NT2/D1 (cell line): ENCODE measurements around the gene RUFY4.

Experiments
- YY1 ChIP-seq: IDR thresholded peaks from 2 replicates; pipeline ENCODE4 v1.6.1; 2011; ENCODE audit not compliant: insufficient read length, insufficient read depth
- ZNF274 ChIP-seq: IDR thresholded peaks from 2 replicates; pipeline ENCODE4 v1.6.1; 2011; ENCODE audit warnings: mild to moderate bottlenecking, low read depth, low read length

DNA sequence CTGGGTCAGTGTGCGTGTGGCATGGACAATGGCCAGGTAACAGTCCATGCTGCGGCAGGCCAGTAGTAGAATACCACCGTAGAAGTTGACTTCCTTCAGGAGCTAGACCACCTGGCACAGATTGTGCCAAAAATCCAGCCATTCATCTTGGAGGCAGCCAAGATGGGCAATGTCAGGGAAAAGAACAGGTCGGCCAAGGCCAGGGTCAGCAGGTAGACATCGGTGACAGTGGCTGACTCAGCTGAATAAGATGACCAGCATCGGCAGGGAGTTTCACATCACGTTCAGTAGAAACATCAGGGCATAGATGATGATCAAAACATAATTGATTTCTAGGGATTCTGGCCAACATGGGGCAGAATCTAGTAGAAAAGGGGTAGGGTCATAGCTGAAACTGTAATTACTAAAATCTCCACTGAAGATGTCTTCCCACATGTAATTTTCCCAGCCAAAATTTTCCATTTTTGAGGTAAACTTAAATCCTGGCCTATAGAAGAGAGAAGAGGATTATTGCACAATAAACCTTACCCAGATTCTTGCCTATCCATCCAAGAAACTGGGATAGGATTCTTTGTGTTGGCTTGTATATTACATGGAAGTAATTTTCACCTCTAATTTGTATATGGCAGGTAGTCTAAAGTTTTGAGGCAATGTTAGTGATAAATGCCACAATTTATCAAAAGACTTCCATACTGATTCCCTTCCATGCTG lies 7.9 kb upstream of the RUFY4 start:
- no peak for TF ChIP-seq YY1
- TF ChIP-seq ZNF274 = no peak
